NCI-H2107 treated with DMSO at 0.1 percent for 48 hours (cell line): ENCODE data around the gene BRINP1.

ENCODE experiments used
- DNase-seq: peaks from one replicate; lab custom pipeline; 2025; ENCODE audit not compliant: unreplicated experiment; lab: John Stamatoyannopoulos, UW

BRINP1 gene

DNA sequence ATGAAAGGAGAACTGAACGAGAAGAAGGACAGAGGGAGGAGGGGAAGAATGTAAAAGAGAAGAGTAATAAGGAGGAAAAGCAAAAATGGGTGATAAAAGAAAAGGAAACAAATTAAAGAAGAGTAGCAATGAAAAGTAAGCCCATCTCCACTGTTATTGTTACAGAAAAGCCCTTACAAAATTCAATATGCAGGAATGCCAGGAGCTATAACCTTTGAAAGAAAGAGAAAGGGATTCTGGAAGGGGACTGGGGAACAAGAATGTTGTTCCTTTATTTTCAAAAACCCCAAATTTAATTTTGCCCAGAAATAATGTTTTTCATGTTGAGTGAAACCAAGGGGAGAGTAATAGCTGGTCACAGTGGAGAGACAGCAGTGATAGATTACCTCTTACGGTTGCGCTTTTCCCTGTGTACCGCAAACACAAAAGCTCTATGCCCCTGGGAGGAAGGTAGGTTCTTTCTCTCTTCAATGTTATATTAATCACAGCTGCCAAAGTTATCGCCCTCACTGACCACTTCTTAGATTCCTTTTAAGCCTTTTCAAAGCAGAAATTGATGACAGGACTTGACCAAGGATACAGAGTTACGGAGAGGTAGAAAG lies 86.7 kb downstream of the BRINP1 start:
- DNase-seq, result no peak

DNA sequence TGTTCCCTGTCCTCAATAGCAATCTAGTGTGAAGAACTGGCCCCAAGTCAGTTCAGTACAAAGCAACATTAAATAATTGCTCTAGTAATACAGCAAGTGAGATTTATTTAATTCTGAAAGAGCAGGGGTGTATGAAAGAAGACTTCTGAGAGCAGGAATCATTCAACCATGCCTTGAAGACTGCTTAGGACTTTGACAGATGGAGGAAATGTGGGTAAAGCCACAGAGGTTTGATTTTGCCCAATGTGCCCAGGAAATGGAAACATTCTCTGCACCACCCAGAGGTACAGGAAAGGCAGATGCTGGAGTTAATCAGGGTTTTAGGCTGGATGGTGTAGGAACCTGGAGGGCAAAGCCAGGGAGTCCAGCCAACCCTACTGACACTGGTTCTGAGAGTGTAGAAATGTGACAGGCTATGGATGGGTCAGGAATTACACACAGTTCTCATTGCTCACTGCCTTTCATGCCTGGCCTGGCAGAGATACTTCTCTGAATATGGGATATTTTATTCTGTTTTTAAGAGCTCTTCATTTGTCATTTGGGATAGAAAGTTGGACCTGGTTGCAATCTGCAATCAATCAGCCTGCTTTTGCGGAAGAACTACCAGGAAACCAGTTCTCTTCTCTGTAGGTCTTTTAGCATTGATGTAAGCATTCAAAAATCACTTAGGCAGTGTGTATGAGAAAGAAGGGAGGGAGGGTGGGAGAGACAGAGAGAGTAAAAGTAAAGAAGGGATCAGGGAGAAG lies 88.3 kb downstream of the BRINP1 start:
- DNase-seq, result no peak

DNA sequence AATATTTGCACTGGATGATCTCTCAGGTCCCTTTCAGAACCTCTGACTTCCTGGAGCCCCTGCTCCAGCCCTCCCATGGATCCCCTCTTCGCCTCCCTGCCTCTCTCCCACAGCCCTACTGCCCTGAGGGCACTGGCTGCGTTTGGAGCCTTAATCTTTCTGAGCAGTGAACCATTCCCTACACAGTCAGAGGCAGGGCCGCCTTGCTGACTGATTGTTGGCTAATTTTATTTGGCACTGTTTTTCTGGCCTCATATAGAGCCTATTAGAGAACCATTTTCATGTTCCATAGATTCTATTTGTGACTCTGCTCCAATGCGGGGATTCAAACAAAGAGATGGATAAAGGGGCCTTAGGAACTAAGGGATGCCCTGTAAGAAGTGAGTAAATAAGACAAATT lies 91.1 kb downstream of the BRINP1 start:
- no peak for DNase-seq

DNA sequence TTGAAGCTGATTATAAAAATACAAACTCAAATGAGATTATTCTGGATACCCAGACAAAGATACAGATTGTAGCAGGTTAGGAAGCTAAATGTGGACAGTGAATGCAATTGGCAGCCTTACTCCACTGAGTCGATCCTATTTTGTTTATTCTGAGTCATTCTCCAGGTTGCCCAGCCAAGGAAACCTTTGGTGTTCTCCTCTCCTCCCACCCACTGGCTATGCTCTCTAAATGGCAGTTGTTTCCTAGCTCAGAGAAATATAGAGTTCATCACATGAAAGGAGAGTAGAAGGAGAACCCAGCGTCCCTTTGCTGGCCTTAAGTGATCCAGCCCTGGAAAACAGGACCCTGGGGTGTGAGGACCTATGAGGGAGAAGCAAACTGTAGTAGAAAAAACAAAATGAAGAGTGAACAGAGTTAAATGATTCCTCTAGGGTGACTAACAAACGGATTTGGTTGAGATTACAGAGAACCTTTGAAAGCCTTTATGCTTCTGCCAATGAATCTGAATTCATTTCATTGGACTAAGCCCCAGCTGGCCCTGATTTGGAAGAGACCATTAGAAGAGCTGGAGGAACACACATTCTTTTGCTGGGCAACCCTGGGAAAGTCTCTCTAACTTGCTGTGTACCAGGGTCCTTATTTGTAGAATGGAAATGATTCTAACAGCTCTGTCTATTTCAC lies 95.1 kb downstream of the BRINP1 start:
- no peak for DNase-seq

DNA sequence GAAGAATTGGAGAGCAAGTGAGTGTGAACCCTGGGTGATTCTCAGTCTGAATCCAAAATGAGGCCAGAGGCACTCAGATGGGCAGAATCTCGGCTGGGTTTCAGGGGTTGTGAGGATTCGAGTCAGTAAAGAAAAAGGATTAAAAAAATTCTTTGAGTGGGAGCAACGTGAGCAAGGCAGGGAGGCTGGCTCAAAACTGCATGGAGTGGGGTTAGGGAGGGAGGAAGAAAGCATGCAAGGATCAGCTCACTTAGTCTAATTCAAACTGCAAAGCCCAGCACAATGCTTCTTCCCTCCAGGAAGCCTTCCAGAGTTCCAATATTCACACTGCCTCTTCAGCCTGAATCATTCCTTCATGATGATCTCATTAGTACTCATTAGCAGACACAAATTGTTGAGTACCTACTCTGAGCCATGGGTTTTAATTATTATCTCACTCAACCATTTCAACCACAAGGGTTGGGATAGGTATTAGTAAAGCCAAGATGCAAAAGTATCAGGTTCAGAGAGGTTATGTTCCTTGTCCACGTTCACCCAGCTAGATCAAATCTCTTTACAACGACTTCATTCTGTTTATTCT lies 95.8 kb downstream of the BRINP1 start:
- no peak for DNase-seq

DNA sequence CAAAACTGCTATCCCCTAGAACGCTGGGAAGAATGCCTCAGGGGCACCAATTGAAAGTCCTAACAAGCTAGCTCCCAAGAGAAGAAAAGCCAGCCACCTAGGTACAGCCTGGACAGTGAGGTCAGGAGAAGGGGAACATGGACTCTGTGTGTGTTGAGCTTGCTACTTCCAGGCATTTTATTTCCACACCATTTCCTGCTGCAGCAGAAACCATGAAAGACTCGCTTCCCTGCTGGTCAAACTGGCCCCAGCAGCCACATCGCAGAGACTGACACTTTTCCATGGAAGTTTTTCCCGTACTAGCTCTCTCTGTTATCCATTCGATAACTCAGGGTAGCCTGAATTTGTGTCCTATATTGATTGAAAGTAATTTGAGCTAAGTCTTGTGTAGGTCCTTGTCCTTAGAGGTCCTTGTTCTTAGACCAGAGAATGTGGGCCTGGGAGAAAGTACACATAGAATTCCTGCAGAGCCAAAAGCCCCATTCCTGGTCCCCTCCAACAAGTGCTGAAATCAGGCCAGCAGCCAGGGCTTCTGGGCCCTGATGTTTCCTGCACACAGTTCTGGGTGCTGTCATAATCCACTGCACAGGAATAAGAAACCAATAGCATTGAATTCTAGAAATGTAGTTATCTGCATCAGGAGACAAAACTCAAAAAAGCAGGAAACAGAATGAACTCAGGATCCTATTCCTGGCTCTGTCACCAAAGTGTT lies 96.6 kb downstream of the BRINP1 start:
- no peak for DNase-seq

DNA sequence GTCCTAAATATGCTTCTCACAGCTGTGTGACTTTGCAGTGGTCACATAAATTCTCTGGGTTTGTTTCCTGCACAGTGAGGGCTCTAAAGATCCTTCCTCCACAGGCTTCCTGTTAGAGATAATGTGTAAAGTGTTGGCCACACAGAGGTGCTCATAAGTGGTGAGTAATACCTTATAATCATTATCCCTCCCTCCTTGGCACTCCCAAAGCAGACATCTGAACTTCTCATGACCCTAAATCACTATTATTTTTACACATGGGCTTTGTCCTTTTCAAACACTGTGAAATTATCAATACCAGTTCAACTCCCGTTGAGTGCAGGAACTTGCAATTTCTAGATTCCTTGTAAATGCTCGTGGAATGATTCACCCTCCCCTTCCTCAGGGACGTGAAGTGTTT lies 100.2 kb downstream of the BRINP1 start:
- DNase-seq, result no peak

DNA sequence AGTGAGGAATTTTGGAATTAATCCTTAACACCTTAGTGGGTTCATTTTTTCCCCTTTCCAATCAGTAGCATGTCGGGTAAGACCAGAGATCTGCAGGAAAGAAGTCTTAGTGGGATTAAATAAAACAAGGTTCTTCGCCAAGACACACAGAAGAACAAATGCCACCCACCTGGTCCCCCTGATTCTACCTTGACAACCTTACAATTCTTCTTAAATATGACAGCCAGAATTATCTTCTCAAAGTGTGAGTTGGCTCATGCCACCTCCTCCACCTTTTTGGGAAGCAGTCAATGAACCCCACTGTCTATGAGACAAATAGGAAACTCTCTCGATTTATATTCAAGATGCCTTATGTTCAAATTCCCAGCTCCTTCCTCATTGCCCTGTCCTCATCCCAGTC lies 105.1 kb downstream of the BRINP1 start:
- no peak for DNase-seq

DNA sequence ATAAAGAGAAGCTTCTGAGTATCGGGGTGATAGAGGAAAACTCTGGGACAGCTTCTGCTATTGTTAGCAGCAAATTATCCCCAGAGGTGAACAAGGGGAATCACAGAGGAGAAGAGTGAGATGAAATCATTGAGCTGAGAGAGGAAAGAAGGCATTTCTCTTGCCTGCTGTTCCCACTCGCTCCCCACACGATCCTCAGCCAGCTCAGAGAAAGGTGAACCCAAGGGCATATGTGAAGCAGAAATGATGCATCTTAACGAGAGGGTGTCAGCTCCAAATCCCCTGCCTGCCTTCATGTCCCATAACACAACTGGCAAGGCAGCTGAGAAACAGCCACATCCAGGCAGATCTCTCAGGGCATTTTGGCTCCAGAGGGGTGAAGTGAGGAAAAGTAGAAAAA lies 111.6 kb downstream of the BRINP1 start:
- no peak for DNase-seq

DNA sequence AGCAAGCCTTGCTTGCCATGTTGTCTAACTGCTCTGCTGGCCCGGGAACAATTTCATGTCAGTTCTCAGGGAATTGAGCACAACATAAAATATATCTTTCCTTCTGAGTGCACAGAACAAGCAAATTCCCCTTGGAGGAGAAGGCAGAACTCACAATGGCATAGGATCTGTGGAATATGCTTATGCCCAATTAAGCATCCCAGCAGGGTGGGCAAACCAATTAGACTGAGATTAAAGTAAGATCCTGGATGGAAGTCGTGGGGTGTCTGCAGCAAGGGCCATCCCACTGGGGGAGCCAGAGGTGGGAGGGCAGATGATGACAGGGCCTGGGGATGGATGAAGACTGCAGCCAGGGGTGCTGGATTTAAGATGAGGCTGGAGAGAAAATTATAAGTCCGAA lies 114.1 kb downstream of the BRINP1 start:
- no peak for DNase-seq

DNA sequence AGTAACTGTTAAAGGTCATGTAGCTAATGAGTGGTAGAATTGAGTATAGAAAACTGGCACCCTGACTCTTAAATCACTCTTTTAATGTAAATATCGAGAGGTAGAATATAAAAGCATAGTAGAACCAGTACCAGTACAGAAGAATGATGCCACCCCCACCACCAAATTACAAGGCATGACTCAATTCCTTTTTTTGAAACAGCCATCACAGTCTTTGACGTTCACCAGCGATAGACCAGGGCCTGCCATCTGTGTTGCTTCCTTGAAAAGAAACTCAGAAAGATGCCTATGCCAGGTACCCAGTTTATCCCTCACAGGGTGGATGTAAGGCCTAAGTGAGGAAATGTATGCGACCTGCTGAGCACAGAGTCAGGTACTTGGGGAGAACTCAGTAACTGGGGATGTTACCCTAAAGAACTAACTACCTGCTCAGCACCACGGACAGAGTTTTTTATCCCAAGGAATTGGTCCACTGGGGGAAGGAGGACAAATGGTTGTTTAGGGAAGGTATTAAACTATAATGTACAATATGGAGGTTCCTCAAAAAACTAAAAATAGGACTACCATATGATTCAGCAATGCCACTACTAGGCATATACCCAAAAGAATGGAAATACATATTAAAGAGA lies 116.5 kb downstream of the BRINP1 start:
- no peak for DNase-seq

DNA sequence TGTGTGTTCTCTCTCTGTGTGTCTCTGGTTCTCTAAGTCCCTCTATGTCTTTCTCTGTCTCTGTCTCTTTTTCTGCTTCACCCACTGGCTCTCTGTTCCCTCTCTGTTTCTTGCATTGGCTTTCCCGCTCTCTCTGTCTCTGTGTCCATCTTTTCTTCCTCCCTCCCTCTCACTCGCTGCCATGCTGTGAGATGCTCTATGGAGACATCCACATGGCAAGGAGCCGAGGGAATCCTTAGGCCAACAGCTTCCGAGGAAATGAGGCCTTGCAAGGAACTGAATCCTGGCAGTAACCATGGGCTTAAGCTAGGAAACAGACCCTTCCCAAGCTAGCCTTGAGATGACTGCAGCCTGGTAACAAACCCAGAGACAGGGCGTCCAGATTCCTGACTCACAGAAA lies 117.3 kb downstream of the BRINP1 start:
- DNase-seq, result no peak

DNA sequence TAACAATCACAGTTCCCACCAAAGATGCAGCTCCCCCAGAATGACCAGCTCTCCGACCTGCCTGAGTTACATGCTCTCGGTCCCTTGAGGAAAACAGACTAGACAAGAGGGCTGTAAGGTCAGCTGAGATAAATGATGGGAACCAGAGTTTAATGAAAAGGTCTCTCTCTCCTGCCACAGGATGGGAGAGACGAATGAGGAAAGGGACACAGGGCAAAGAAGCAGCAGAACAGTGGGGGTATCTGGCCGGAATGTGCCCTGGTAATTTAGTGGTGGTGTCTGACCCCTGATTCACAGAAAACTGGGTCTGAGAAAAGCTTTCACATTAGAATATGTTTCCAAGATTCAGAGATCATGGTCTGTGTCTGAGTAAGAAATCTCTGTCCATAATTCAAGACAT lies 118.5 kb downstream of the BRINP1 start:
- DNase-seq, result no peak

DNA sequence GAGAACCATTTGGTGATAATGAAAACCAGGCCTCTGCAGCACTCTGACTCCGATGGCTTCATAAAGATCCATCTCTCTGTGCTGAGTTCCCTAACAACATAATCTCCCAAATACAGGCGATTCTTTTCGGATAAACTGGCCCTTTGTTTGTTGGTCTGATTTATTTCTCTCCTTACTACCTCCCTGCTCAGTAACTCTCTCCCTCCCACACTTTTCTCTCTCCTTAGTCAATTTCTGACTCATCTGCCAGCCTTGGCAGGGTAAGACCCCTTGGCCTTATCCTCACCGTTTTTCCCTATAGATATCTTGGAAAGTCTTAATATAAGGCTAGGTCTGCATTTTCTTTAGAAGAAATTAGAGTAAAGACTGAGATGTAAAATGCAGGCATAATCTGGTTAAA lies 128.7 kb downstream of the BRINP1 start:
- no peak for DNase-seq

DNA sequence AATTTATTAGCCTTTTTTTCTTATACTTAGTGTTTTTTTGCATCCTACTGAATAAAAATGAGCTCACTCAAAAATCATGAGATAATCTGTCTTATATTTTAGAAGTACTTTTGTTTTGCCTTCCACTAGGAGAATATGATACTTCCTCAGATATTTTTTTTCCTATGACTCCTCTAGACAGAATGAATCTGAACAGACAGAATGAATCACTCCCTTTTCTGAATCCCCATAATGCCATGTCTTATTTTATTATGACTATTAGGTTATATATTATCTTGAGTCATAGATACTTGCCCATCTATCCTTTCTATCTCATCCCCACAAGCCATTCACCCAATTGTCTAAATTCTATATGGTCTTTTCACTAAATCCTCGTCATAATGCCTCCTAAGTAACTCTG lies 134.6 kb downstream of the BRINP1 start:
- no peak for DNase-seq

DNA sequence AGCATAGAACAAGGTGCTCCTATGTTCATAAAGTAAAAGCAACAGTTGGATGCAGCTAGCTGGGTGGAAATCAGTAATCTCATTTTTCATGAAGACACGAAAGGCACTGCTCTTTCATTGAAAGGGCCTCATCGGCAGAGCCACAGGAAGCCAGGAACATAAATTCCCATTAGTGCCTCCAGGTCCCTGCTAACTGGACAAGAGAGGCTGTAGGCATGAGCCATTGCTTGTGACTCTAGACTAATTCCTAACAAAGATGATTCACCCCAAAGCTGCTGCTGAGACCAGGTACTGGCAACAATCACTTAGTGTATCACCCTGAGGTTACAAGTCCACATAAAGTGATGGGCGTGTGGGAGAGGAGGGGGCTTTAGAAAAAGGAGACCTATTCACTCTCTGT lies 141.8 kb downstream of the BRINP1 start:
- DNase-seq, result no peak

DNA sequence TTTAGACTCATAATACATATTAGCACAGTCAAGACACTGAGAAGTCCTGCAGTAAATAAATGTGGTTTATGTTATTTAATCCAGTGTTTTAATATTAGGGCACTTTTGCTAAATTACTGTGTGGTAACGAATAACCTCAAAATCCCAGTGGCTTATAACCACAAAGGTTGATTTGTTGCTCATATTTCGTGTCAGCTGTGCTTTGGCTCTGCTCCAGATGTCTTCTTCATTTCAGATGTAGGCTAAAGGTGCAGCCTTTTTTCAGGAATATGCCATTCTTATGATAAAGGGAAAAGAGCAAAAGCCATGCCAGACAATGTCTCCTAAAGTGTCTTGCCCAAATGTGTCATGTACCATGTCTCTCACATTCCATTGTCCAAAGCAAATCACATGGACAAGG lies 144.8 kb downstream of the BRINP1 start:
- no peak for DNase-seq

DNA sequence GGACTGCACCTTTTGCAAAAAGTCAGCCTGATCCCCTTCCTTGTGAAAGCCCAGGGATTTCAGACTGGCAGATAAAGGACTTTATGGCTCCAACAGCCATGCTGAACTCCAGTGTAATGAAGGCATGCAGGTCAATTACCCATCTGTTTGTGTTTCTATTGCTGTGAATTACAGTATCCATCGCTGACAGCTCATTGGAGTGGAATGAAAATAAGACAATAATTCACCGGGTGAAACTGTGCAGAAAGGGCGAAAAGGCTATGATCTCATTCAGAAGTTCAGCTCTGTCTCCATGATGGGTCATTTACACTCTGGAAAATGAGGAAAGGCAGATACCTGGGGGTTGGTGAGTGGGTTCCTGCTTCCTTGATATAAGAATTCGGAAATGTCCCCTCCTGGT lies 148.0 kb downstream of the BRINP1 start:
- DNase-seq, result no peak

DNA sequence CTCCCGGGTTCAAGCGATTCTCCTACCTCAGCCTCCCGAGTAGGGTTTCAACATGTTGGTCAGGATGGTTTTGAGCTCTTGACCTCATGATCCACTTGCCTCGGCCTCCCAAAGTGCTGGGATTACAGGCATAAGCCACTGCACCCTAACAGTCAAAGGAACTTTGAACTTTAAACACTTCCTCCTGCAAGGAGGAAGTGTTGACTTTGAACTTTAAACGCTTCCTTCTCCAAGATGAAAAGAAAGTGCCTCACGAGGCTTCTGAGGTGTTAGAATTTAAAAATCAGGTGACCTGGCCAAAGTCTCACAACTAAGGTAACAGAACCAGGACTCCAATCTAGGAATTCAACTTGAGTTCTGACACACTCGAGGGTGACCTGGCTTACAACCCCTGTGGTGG lies 150.9 kb downstream of the BRINP1 start:
- DNase-seq, result no peak

DNA sequence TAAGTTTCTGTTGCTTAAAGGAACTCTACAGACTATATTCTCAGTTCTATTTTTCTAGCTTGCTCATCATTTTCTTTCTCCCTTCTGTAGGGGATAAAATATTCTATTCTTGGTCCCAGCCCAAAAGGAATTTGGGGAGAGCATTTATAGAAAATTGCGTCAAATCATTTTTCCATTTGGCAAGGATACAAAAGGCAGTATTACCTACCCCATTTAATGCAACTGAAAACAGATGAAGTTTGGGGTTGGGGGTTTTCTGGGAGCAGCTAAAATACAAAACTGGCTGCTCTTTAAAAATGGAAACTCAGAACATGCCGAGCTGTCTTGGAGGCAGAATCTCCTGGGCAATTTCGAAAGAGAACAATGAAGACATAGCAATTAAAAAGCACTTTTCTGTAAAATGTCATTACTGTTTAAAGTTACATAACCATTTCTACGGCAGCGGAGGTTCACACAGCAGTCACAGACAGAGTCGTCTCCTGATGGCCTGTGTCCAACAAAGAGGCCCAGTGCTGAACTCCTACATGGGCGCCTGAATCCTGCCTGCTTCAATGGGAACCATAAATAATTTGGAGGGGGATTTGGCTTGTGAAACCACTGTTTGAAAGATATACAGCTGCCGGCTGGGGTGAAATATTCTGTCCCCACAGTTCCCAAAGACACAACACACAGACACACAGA lies 152.4 kb downstream of the BRINP1 start:
- DNase-seq, result no peak

DNA sequence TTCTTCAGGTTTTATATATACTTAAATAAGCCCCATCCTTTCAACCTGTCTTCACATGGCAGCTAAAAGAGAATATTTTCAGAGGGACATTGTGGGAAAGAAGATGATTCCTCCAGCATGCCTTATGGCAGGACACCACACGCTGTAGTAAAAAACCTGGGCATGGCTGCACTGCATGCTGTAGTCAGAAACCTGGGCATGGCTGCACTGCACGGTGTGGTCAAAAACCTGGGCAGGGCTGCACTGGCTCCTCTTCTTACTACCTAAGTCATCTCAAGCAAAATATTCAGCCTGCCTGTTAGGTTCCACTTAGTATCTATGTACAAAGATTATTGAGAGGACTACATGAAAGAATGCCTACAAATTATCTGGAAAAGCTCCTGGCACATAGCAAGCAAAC lies 153.6 kb downstream of the BRINP1 start:
- DNase-seq, result no peak
